OCI-LY3 (cell line): Measurements from ENCODE around the gene RCHY1.

Experiments used
- CTCF ChIP-seq: fragments of 200-600, 300-600 bp; sonication (generic); IDR thresholded peaks from 2 replicates; pipeline ENCODE4 v1.5.1; 2014; ENCODE audit warnings: antibody characterized with exemption, low read length, low read depth
- EZH2phosphoT487 ChIP-seq: fragments of 200-600 bp; shearing (Covaris generic); IDR thresholded peaks from 2 replicates; pipeline ENCODE4 v1.6.1; 2018; ENCODE audit warnings: antibody characterized with exemption, mixed run types, low read depth

- TF ChIP-seq CTCF (no peak), EZH2phosphoT487 (no peak)
Measured at GRCh38 chr4:75512386-75513211, 1.6 kb downstream of the RCHY1 start.
